Heart right ventricle (tissue), 16 donors: Measurements from ENCODE around the gene RCC1. TPM values are rescaled to one million over a fixed set of nuclear protein-coding genes. Genes with fewer than 3 reads are reported as not detected.
A peak's percentile ranks its signal among the peaks of the same experiment; 100 is the strongest.

Experiments
- ATAC-seq, 8 donors: fragments of 200-7000 bp; cut with Tn5 transposase; one replicate each; pipeline ENCODE4 v1.9.1; 2020; ENCODE audit warnings: mild to moderate bottlenecking in 8 of 8, moderate library complexity in 8 of 8, moderate number of reproducible peaks in 1 of 8
- DNase-seq, 2 donors: peaks; one replicate each; pipeline ENCODE4 v3.0.0-alpha.2; 2020
- H3K27ac ChIP-seq, 10 donors: fragments of 200-600 bp; sonication (generic) in 2 of 10; one replicate each; pipeline versions ENCODE4 v1.5.0 to v1.8.0; 2020 to 2022; ENCODE audit warnings: mild to moderate bottlenecking in 3 of 10
- H3K27me3 ChIP-seq, 7 donors: fragments of 200-600 bp; one replicate each; pipeline ENCODE4 v1.8.0; 2021 to 2022; ENCODE audit warnings: mild to moderate bottlenecking in 2 of 7
- H3K36me3 ChIP-seq, 9 donors: fragments of 200-600 bp; sonication (generic) in 1 of 9; one replicate each; pipeline versions ENCODE4 v1.5.0 to v1.8.0; 2020 to 2022; ENCODE audit warnings: mild to moderate bottlenecking in 2 of 9
- H3K4me1 ChIP-seq, 9 donors: fragments of 200-600 bp; sonication (generic) in 1 of 9; one replicate each; pipeline versions ENCODE4 v1.5.0 to v1.8.0; 2020 to 2022; ENCODE audit warnings: mild to moderate bottlenecking in 4 of 9
- H3K4me3 ChIP-seq, 10 donors: fragments of 200-600 bp; sonication (generic) in 2 of 10; one replicate each; pipeline versions ENCODE4 v1.5.0 to v1.8.0; 2020 to 2022; ENCODE audit warnings: mild to moderate bottlenecking in 7 of 10, moderate library complexity in 2 of 10
- H3K9me3 ChIP-seq, 11 donors: fragments of 200-600 bp in 10 of 11; sonication (generic) in 2 of 11; one replicate each; pipeline versions ENCODE4 v1.5.0 to v1.8.0; 2013 to 2022; ENCODE audit warnings: mild to moderate bottlenecking in 2 of 11, control low read depth in 1 of 11, moderate library complexity in 1 of 11
- WGBS, 2 donors: extraction: QIAGEN DNeasy Blood & Tissue Kit; methylation state at CpG; one replicate each; pipeline ENCODE4 v1.1.7; 2013; ENCODE audit warnings: inconsistent platforms in 1 of 2; 5-methylcytosine and 5-hydroxymethylcytosine counted together
- intact Hi-C, 10 donors: fragments of 100-400 bp; cut with DNase I; formaldehyde crosslinking; loops; one replicate each; pipeline versions ENCODE4 v1.11.1 to v1.14.2; 2022
- long read RNA-seq, 3 donors: library from polyadenylated mRNA; unstranded; transcript quantifications; one replicate each; pipeline ENCODE4 v2.0.0, GENCODE V29; 2020 to 2021
- polyA plus RNA-seq, 2 donors: library from polyadenylated mRNA; stranded (reverse); fragments of 200-250 nt; gene quantifications; one replicate each; pipeline ENCODE4 v1.2.3, GENCODE V29; 2013
- total RNA-seq, 10 donors: library from RNA; stranded (reverse); fragmentation: NEBNext Ultra II Directional in 3 of 10; extraction: Animal tissue kit (Norgen Biotek cat#: 25700) in 3 of 10; gene quantifications; one replicate each; pipeline versions ENCODE4 v1.2.1 to v1.2.4, GENCODE V29; 2021 to 2023
- TF ChIP-seq, protein P1 (sequence below), 9 donors: fragments of 200-600 bp; sonication (generic) in 2 of 9; IDR thresholded peaks; one replicate each; pipeline versions ENCODE4 v1.5.0 to v1.8.0; 2021 to 2022; ENCODE audit warnings: antibody characterized with exemption in 9 of 9, mild to moderate bottlenecking in 5 of 9, moderate library complexity in 1 of 9
- donor health status: Arrhythmogenic right ventricular cardiomyopathy.
- donor health status: ischemic (EF 13 %, LVEDD 7.1; RV severe dilation, severe dysfunction).
- donor health status: healthy with polysubstance abuse.
- donor health status: DM: no; HTN: yes; CAD: no.
- donor health status: DM: no; HTN: no; CAD: no.
- donor health status: ischemic (EF 25% LVEDD 6.9; RV normal size, moderate dysfunction).
- donor health status: ischemic (EF 25% LVEDD 5.7; RV mildly dilated, moderate dysfunction).
- donor health status: healthy.
- donor health status: DM: yes; HTN: yes; CAD: no.
- donor health status: Ischemic cardiomyopathy.
- donor health status: ischemic (EF 35%, LVEDD 5.7; RV mildly dilated, moderate dysfunction).
- donor health status: nonischemic (EF 11% LVEDD 7.7; RV severe dilation, severe dysfunction).
- donor health status: DM: yes; HTN: yes; CAD: no.
- donor health status: PGD.
- donor health status: ischemic (EF 29% LVEDD 5.4; RV normal size, mild dysfunction).
- donor health status: nonischemic (EF 23%, LVEDD 6.1; RV moderate dilation, normal function).

The RCC1 gene, protein sequence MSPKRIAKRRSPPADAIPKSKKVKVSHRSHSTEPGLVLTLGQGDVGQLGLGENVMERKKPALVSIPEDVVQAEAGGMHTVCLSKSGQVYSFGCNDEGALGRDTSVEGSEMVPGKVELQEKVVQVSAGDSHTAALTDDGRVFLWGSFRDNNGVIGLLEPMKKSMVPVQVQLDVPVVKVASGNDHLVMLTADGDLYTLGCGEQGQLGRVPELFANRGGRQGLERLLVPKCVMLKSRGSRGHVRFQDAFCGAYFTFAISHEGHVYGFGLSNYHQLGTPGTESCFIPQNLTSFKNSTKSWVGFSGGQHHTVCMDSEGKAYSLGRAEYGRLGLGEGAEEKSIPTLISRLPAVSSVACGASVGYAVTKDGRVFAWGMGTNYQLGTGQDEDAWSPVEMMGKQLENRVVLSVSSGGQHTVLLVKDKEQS
- total RNA-seq (10 to 100 TPM in 1 of 10 donors, 1 to 10 TPM in 9; 2.3 to 17.8 (median 3.9) TPM), polyA plus RNA-seq (10 to 100 TPM in 1 of 2 donors, 1 to 10 TPM in 1; 3.8 to 15.3 TPM)
- long read RNA-seq, donor 1, partial matches to known transcripts, result 0 of 8 reads
- long read RNA-seq, donor 1, other reads (novel, unspliced or antisense), result 5 of 8 reads
- long read RNA-seq, donor 2, partial matches to known transcripts, result 0 of 1 reads
- long read RNA-seq, donor 2, other reads (novel, unspliced or antisense), result 1 of 1 reads
- long read RNA-seq, donor 3, transcript RCC1-202 (10 exons, 2,424 nt), result major isoform, 5 of 32 reads
- long read RNA-seq, donor 3, partial matches to known transcripts, result 2 of 32 reads
- long read RNA-seq, donor 3, other reads (novel, unspliced or antisense), result 21 of 32 reads

DNA sequence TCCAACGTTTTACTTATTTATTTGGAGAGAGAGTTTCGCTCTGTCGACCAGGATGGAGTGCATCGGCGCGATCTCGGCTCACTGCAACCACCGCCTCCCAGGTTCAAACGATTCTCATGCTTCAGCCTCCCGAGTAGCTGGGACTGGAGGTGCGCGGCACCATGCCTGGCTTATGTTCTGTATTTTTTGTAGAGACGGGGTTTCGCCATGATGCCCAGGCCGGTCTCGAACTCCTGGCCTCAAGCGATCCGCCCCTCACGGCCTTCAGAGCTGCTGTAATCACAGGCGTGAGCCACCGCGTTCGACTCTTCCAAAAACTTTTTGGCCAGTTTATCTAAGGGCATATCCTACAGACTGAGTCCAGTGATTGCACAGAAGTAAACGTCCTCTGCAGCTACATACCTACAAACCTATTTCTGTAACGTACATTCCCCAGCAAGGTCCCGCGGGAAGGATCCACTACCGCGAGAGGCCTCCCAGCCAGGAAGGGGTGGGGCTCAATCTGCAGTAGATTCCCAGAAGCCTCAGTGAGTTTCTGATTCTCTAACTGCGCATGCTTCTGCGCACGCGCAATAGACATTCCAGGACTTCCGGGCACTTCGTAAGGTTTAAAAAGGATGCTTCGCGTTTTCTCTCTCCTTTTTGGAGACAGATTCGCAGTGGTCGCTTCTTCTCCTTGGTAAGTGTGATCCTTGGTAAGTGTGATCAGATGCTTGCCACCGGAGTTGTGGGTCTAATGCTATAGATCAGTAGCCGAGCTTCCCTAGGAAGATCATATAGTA, at the start of gene RCC1:
RCC1 (plus strand) TSS at position 638 of the 782 bp plus-strand sequence. CDS start 23,824 bp downstream, outside the sequence.
- TF ChIP-seq, protein P1, sequence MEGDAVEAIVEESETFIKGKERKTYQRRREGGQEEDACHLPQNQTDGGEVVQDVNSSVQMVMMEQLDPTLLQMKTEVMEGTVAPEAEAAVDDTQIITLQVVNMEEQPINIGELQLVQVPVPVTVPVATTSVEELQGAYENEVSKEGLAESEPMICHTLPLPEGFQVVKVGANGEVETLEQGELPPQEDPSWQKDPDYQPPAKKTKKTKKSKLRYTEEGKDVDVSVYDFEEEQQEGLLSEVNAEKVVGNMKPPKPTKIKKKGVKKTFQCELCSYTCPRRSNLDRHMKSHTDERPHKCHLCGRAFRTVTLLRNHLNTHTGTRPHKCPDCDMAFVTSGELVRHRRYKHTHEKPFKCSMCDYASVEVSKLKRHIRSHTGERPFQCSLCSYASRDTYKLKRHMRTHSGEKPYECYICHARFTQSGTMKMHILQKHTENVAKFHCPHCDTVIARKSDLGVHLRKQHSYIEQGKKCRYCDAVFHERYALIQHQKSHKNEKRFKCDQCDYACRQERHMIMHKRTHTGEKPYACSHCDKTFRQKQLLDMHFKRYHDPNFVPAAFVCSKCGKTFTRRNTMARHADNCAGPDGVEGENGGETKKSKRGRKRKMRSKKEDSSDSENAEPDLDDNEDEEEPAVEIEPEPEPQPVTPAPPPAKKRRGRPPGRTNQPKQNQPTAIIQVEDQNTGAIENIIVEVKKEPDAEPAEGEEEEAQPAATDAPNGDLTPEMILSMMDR (IDR thresholded peaks at IDR 0.05), result no peak
- 1 to 2% methylated on average over 41 of the region's 41 CpGs for WGBS, 2 donors
- intact Hi-C loops, result loop anchor here in 4 of 10 donors (2.0 to 5.0 kb wide), 4 partner anchors 47 to 258 kb away; partner anchors contain the start of gene TRNAU1AP (in 2 of the 4)
- Histone ChIP-seq H3K27ac (peak within 1 kb of the TSS; percentile 21 to 95 (median 87)), H3K36me3 (peaks cover 0 to 41% (median 22%) of the 10 kb centered on the region in 9 donors), H3K4me1 (peaks cover 9 to 48% (median 42%) of the 10 kb centered on the region in 9 donors), H3K27me3 (no peaks in the 10 kb centered on the region), H3K9me3 (no peaks in the 10 kb centered on the region), H3K4me3 (peak within 1 kb of the TSS; percentile 54 to 90 (median 78))
- ATAC-seq (peak; percentile 96 to 99 (median 98)), DNase-seq (peak; percentile 93 to 98)

DNA sequence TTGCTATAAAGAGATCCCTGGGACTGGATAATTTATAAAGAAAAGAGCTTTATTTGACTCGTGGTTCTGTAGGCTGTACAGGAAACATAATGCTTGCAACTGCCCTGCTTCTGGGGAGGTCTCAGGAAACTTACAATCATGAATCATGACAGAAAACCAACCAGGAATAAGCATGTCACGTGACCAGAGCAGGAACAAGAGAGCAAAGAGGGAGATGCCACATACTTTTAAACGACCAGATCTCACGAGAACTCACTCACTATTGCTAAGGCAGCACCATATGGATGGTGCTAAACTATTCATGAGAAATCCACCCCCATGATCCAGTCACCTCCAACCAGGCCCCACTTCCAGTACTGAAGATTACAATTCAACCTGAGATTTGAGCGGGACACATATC, 49.8 kb upstream of the RCC1 start:
- ATAC-seq, result peak in 5 of 8 donors; percentile 28 to 53 (median 43)
- TF ChIP-seq, protein P1 (IDR thresholded peaks at IDR 0.05), result no peak
- Histone ChIP-seq H3K27me3 (no peaks in the 10 kb centered on the region), H3K4me1 (peaks cover 9 to 63% (median 42%) of the 10 kb centered on the region in 9 donors), H3K9me3 (no peaks in the 10 kb centered on the region), H3K4me3 (no peak overlapping the region), H3K36me3 (peaks cover 0 to 21% (median 0%) of the 10 kb centered on the region in 9 donors), H3K27ac (peak overlapping the region in 9 of 10 donors; percentile 38 to 76 (median 58))
- intact Hi-C loops, result loop anchor here in 1 of 10 donors (10.0 kb wide), 1 partner anchor 191 kb away; no protein-coding TSS in a partner anchor
- 44 to 47% methylated on average over 5 of the region's 5 CpGs for WGBS, 2 donors
- DNase-seq, result peak in 1 of 2 donors; percentile 23

DNA sequence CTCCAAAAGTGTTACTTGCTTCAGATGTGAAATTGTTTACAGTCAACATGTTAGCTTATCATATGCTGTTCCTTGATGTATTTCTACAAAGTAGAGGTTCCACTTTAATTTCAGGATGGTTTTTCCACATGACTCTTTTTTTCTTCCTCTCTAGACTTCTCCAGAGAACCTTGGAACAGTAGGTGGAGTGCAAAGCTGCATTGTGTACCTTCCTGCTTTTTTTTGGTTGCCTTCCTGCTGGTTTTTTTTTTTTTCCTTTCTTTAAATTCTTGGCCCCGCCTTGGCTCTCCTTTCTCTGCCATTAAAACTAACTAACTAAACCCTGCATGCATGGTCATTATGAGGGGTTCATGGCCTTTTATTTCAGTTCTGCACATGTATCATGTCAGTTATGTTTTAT, 48.2 kb upstream of the RCC1 start:
- ATAC-seq, result peak in 6 of 8 donors; percentile 29 to 74 (median 70)
- H3K9me3 ChIP-seq, result no peaks in the 10 kb centered on the region

More for the DNA sequence above, 48.2 kb upstream of the RCC1 start:
- peaks cover 9 to 61% (median 42%) of the 10 kb centered on the region in 9 donors for H3K4me1 ChIP-seq
- no peak overlapping the region for H3K4me3 ChIP-seq
- peaks cover 0 to 36% (median 0%) of the 10 kb centered on the region in 9 donors for H3K36me3 ChIP-seq
- TF ChIP-seq, protein P1 (IDR thresholded peaks at IDR 0.05), result no peak
- peak overlapping the region in 5 of 10 donors; percentile 18 to 77 (median 61) for H3K27ac ChIP-seq
- intact Hi-C loops, result loop anchor here in 1 of 10 donors (10.0 kb wide), 1 partner anchor 193 kb away; no protein-coding TSS in a partner anchor
- 73 to 74% methylated on average over 1 of the region's 1 CpG for WGBS, 2 donors
- DNase-seq, result no peak
- no peaks in the 10 kb centered on the region for H3K27me3 ChIP-seq
